Measurements from ENCODE around the gene ATG14. TPM values are rescaled to one million over a fixed set of nuclear protein-coding genes. Genes with fewer than 3 reads are reported as not detected.
A peak's percentile ranks its signal among the peaks of the same experiment; 100 is the strongest.
"Not testable (repeated sequence)": the region's sequence is repeated elsewhere in the genome, so short reads cannot be mapped to it uniquely, and the experiment has no call there.

The ATG14 gene
- total RNA-seq = 10 to 100 TPM; 11.0 to 12.9 TPM
- 10.8 TPM for polyA plus RNA-seq (2013, experiment 1 of 2)
- polyA plus RNA-seq (2013, experiment 2 of 2) = 9.4 TPM
- long read RNA-seq, experiment 1, partial matches to known transcripts = 0 of 5 reads
- long read RNA-seq, experiment 1, other reads (novel, unspliced or antisense) = 5 of 5 reads
- long read RNA-seq, experiment 2, full-length matches to known transcripts = 11 of 19 reads
- long read RNA-seq, experiment 2, partial matches to known transcripts = 1 of 19 reads
- long read RNA-seq, experiment 2, other reads (novel, unspliced or antisense) = 7 of 19 reads
- long read RNA-seq, experiment 3, full-length matches to known transcripts = 6 of 24 reads
- long read RNA-seq, experiment 3, partial matches to known transcripts = 7 of 24 reads
- long read RNA-seq, experiment 3, other reads (novel, unspliced or antisense) = 11 of 24 reads
- long read RNA-seq, experiment 4, partial matches to known transcripts = 1 of 1 reads
- long read RNA-seq, experiment 4, other reads (novel, unspliced or antisense) = 0 of 1 reads

- Histone ChIP-seq H3K9ac (ENCODE audit: extremely low read depth, low read length, poor library complexity, severe bottlenecking) (peak within 1 kb of the TSS; percentile 88), H3K27ac (ENCODE audit: low read depth, low read length) (peak within 1 kb of the TSS; percentile 61), H3K4me1 (ENCODE audit: control insufficient read depth, insufficient read depth, low read length) (no peaks in the 10 kb centered on the region), H3K9me3 (ENCODE audit: control insufficient read depth, low read length) (no peaks in the 10 kb centered on the region), H3K4me3 (ENCODE audit: low read length) (peak within 1 kb of the TSS; percentile 89), H3K27me3 (ENCODE audit: control insufficient read depth, insufficient read depth, low read length, poor library complexity, severe bottlenecking) (no peaks in the 10 kb centered on the region), H3K36me3 (ENCODE audit: control insufficient read depth, insufficient read depth, low read length) (no peaks in the 10 kb centered on the region)
- Mint-ChIP-seq H3K36me3 (ENCODE audit: low read depth) (no peaks in the 10 kb centered on the region), H3K4me3 (peak within 1 kb of the TSS; percentile 82), H3K27me3 (ENCODE audit: insufficient read depth) (peaks cover 4% of the 10 kb centered on the region), H3K9me3 (no peaks in the 10 kb centered on the region), H3K4me1 (peaks cover 25% of the 10 kb centered on the region), H3K27ac (peak within 1 kb of the TSS; percentile 95)
- TF ChIP-seq CTCF (conservative IDR thresholded peaks at IDR 0.05) = no peak
- peak; percentile 95 for DNase-seq
- 0 to 4% methylated on average over 3 to 56 of the region's 57 CpGs for WGBS, 2 experiments (ENCODE audit: insufficient coverage in 1 of 2, insufficient read length in 1 of 2)
Observed at GRCh38 chr14:55411426-55412389, at the start of gene ATG14. ATG14 (minus strand) TSS chr14:55411830; CDS start chr14:55411822, 8 bp downstream.

- H3K27me3 ChIP-seq (ENCODE audit: control insufficient read depth, insufficient read depth, low read length, poor library complexity, severe bottlenecking) = no peaks in the 10 kb centered on the region
- Mint-ChIP-seq H3K4me3 (no peak overlapping the region), H3K27me3 (ENCODE audit: insufficient read depth) (peaks cover 2% of the 10 kb centered on the region), H3K9me3 (peaks cover 12% of the 10 kb centered on the region), H3K27ac (no peak overlapping the region), H3K4me1 (peaks cover 24% of the 10 kb centered on the region), H3K36me3 (ENCODE audit: low read depth) (no peaks in the 10 kb centered on the region)
- peaks cover 6% of the 10 kb centered on the region for H3K4me1 ChIP-seq (ENCODE audit: control insufficient read depth, insufficient read depth, low read length)
- H3K9ac ChIP-seq (ENCODE audit: extremely low read depth, low read length, poor library complexity, severe bottlenecking) = no peak overlapping the region
- H3K4me3 ChIP-seq (ENCODE audit: low read length) = no peak overlapping the region
- no peaks in the 10 kb centered on the region for H3K36me3 ChIP-seq (ENCODE audit: control insufficient read depth, insufficient read depth, low read length)
- WGBS, 2 experiments (ENCODE audit: insufficient coverage in 1 of 2, insufficient read length in 1 of 2) = 90 to 97% methylated on average over 7 to 8 of the region's 9 CpGs
- no peak overlapping the region for H3K27ac ChIP-seq (ENCODE audit: low read depth, low read length)
- no peaks in the 10 kb centered on the region for H3K9me3 ChIP-seq (ENCODE audit: control insufficient read depth, low read length)
- no peak for TF ChIP-seq CTCF (conservative IDR thresholded peaks at IDR 0.05)
- no peak for DNase-seq
Observed at GRCh38 chr14:55458800-55459515, 47.3 kb upstream of the ATG14 start.

GRCh38 chr14:55457496-55457895, 45.9 kb upstream of the ATG14 start:
- H3K4me1 ChIP-seq (ENCODE audit: control insufficient read depth, insufficient read depth, low read length) = peaks cover 9% of the 10 kb centered on the region
- Mint-ChIP-seq H3K4me3 (no peak overlapping the region), H3K27me3 (ENCODE audit: insufficient read depth) (peaks cover 2% of the 10 kb centered on the region), H3K4me1 (peaks cover 29% of the 10 kb centered on the region), H3K9me3 (peaks cover 12% of the 10 kb centered on the region), H3K36me3 (ENCODE audit: low read depth) (no peaks in the 10 kb centered on the region), H3K27ac (no peak overlapping the region)
- H3K36me3 ChIP-seq (ENCODE audit: control insufficient read depth, insufficient read depth, low read length) = no peaks in the 10 kb centered on the region
- TF ChIP-seq CTCF (conservative IDR thresholded peaks at IDR 0.05) = no peak
- H3K9ac ChIP-seq (ENCODE audit: extremely low read depth, low read length, poor library complexity, severe bottlenecking) = no peak overlapping the region
- DNase-seq = no peak
- no peak overlapping the region for H3K4me3 ChIP-seq (ENCODE audit: low read length)
- no peaks in the 10 kb centered on the region for H3K27me3 ChIP-seq (ENCODE audit: control insufficient read depth, insufficient read depth, low read length, poor library complexity, severe bottlenecking)
- no peaks in the 10 kb centered on the region for H3K9me3 ChIP-seq (ENCODE audit: control insufficient read depth, low read length)
- 86 to 96% methylated on average over 3 to 6 of the region's 6 CpGs for WGBS, 2 experiments (ENCODE audit: insufficient coverage in 1 of 2, insufficient read length in 1 of 2)
- H3K27ac ChIP-seq (ENCODE audit: low read depth, low read length) = no peak overlapping the region

- H3K4me3 Mint-ChIP-seq; H3K27me3 ChIP-seq (ENCODE audit: control insufficient read depth, insufficient read depth, low read length, poor library complexity, severe bottlenecking); H3K9me3 ChIP-seq (ENCODE audit: control insufficient read depth, low read length); H3K36me3 ChIP-seq (ENCODE audit: control insufficient read depth, insufficient read depth, low read length); H3K27ac ChIP-seq (ENCODE audit: low read depth, low read length); H3K9ac ChIP-seq (ENCODE audit: extremely low read depth, low read length, poor library complexity, severe bottlenecking); H3K27me3 Mint-ChIP-seq (ENCODE audit: insufficient read depth); DNase-seq; H3K4me1 ChIP-seq (ENCODE audit: control insufficient read depth, insufficient read depth, low read length); H3K36me3 Mint-ChIP-seq (ENCODE audit: low read depth); H3K4me3 ChIP-seq (ENCODE audit: low read length); H3K27ac Mint-ChIP-seq: not testable (repeated sequence)
- peaks cover 36% of the 10 kb centered on the region for H3K4me1 Mint-ChIP-seq
- 93 to 100% methylated on average over 6 to 20 of the region's 34 CpGs for WGBS, 2 experiments (ENCODE audit: insufficient coverage in 1 of 2, insufficient read length in 1 of 2)
- peaks cover 12% of the 10 kb centered on the region for H3K9me3 Mint-ChIP-seq
Observed at GRCh38 chr14:55456411-55456810, 44.8 kb upstream of the ATG14 start.
